ENCODE results near the gene CHI3L1.

- TF ChIP-seq CTCF (IDR thresholded peaks at IDR 0.05) = no peak
- TF ChIP-seq POLR2A (IDR thresholded peaks at IDR 0.05) = no peak
Observed at GRCh38 chr1:203187689-203188264, 1.3 kb upstream of the CHI3L1 start.
